K562 (cell line): ENCODE data around the gene CACNA1E.

Experiments used
- EGR1 ChIP-seq: fragments of 450-650 bp; conservative IDR thresholded peaks from 2 replicates; pipeline ENCODE4 v1.6.1; 2017; ENCODE audit warnings: mild to moderate bottlenecking
- NKRF ChIP-seq: fragments of 450-650 bp; IDR thresholded peaks from 2 replicates; pipeline ENCODE4 v1.6.1; 2016; ENCODE audit warnings: borderline replicate concordance
- POLR2A ChIP-seq: fragments of 450-650 bp; conservative IDR thresholded peaks from 2 replicates; pipeline ENCODE4 v1.6.1; 2016
- SRF ChIP-seq, 2 experiments: fragments of 250-450, 450-650 bp in 1 of 2; sonication (Bioruptor Pico) in 1 of 2; sonication (generic) in 1 of 2; formaldehyde crosslinking; IDR thresholded peaks; 2 replicates each; pipeline versions ENCODE4 v1.5.0 to v1.5.1; 2020 to 2022; ENCODE audit warnings: mild to moderate bottlenecking in 1 of 2, missing genetic modification reagents in 1 of 2
- ZBED1 ChIP-seq: IDR thresholded peaks from 2 replicates; pipeline ENCODE4 v1.6.1; 2014
- ZNF282 ChIP-seq: sonication (generic); formaldehyde crosslinking; IDR thresholded peaks from 2 replicates; pipeline ENCODE4 v1.8.1; 2023; ENCODE audit warnings: missing genetic modification reagents

- no peak for TF ChIP-seq ZBED1
- TF ChIP-seq NKRF: no peak
- no peak for TF ChIP-seq EGR1
- no peak for TF ChIP-seq POLR2A
- no peak for TF ChIP-seq SRF (CRISPR knock-in tag; IDR thresholded peaks at IDR 0.05)
- no peak for TF ChIP-seq ZNF282 (CRISPR knock-in tag)
These were observed 164.2 kb downstream of the CACNA1E start for GRCh38 chr1:181647314-181648035.
